T47D (cell line): Measurements from ENCODE around the gene SBF2.

Experiments
- DNase-seq, 2 experiments: peaks; one replicate each; pipeline versions ENCODE4 v3.0.0 to v3.0.0-alpha.2; 2011 to 2012; ENCODE audit warnings: low read depth in 1 of 2, low spot score in 1 of 2
- JUND ChIP-seq: IDR thresholded peaks from 2 replicates; pipeline ENCODE4 v1.6.1; 2012; ENCODE audit warnings: low read depth
- in situ Hi-C: cut with HindIII; loops from 2 replicates; pipeline ENCODE4 v1.10.0; 2016; ENCODE audit warnings: low sequenced_read_pairs, low pct_unique_long_range_greater_than_20kb

SBF2 gene

GRCh38 chr11:9886595-9886994, 407.4 kb downstream of the SBF2 start:
- no peak for TF ChIP-seq JUND
- DNase-seq = no peak
- in situ Hi-C loops = no loop called here

- no peak for TF ChIP-seq JUND
- in situ Hi-C loops = no loop called here
- DNase-seq = no peak
These were observed 409.4 kb downstream of the SBF2 start for GRCh38 chr11:9884601-9885000.

GRCh38 chr11:9880657-9881056, 413.4 kb downstream of the SBF2 start:
- no peak for TF ChIP-seq JUND
- in situ Hi-C loops = no loop called here
- no peak for DNase-seq

- DNase-seq = no peak
- in situ Hi-C loops = no loop called here
- TF ChIP-seq JUND = no peak
These were observed 415.1 kb downstream of the SBF2 start for GRCh38 chr11:9878936-9879335.

GRCh38 chr11:9876331-9876730, 417.7 kb downstream of the SBF2 start:
- TF ChIP-seq JUND = no peak
- in situ Hi-C loops = no loop called here
- DNase-seq = no peak

- no peak for TF ChIP-seq JUND
- no peak for DNase-seq
- in situ Hi-C loops = no loop called here
These were observed 418.2 kb downstream of the SBF2 start for GRCh38 chr11:9875862-9876261.

- in situ Hi-C loops = no loop called here
These were observed 418.6 kb downstream of the SBF2 start for GRCh38 chr11:9875399-9875798.

GRCh38 chr11:9874466-9874865, 419.6 kb downstream of the SBF2 start:
- no peak for TF ChIP-seq JUND
- DNase-seq = no peak
- in situ Hi-C loops = no loop called here

More at GRCh38 chr11:9875399-9875798, 418.6 kb downstream of the SBF2 start:
- TF ChIP-seq JUND = no peak
- no peak for DNase-seq

- in situ Hi-C loops = no loop called here
- DNase-seq = peak in 1 of 2 experiments; percentile 65
- no peak for TF ChIP-seq JUND
These were observed 425.4 kb downstream of the SBF2 start for GRCh38 chr11:9868641-9869040.

GRCh38 chr11:9862981-9863380, 431.0 kb downstream of the SBF2 start:
- no peak for DNase-seq
- in situ Hi-C loops = no loop called here
- no peak for TF ChIP-seq JUND

- in situ Hi-C loops = no loop called here
- peak in 1 of 2 experiments; percentile 75 for DNase-seq
- TF ChIP-seq JUND = no peak
These were observed 431.9 kb downstream of the SBF2 start for GRCh38 chr11:9861860-9862725.

- no peak for TF ChIP-seq JUND
- no peak for DNase-seq
- in situ Hi-C loops = no loop called here
These were observed 434.3 kb downstream of the SBF2 start for GRCh38 chr11:9859554-9860305.

- in situ Hi-C loops = no loop called here
- no peak for TF ChIP-seq JUND
- DNase-seq = peak; percentile 9 to 49
These were observed 435.2 kb downstream of the SBF2 start for GRCh38 chr11:9858822-9859221.

- DNase-seq = no peak
- no peak for TF ChIP-seq JUND
- in situ Hi-C loops = no loop called here
These were observed 435.8 kb downstream of the SBF2 start for GRCh38 chr11:9858218-9858617.
